LNCaP clone FGC (cell line): ENCODE data around the gene POC1A.

Source experiments
- DNase-seq: peaks from one replicate; pipeline ENCODE4 v3.0.0-alpha.2; 2011; ENCODE audit warnings: low read depth
- H3K4me3 ChIP-seq: 2 replicates; pipeline ENCODE4 v1.5.1; 2011; ENCODE audit warnings: mild to moderate bottlenecking, low read depth, low read length, control low read depth
- CTCF ChIP-seq: IDR thresholded peaks from 2 replicates; pipeline ENCODE4 v1.5.1; 2012; ENCODE audit warnings: mild to moderate bottlenecking; ENCODE audit not compliant: control insufficient read depth, insufficient read depth; ENCODE audit errors: extremely low read depth

POC1A gene

GRCh38 chr3:52150860-52151259 is 3.4 kb downstream of the POC1A start:
- no peak overlapping the region for H3K4me3 ChIP-seq
- DNase-seq = no peak
- no peak for TF ChIP-seq CTCF

GRCh38 chr3:52150357-52150756 is 3.9 kb downstream of the POC1A start:
- no peak for TF ChIP-seq CTCF
- no peak overlapping the region for H3K4me3 ChIP-seq
- no peak for DNase-seq

GRCh38 chr3:52149726-52150125 is 4.5 kb downstream of the POC1A start:
- TF ChIP-seq CTCF = no peak
- no peak for DNase-seq
- H3K4me3 ChIP-seq = no peak overlapping the region

- DNase-seq = no peak
- H3K4me3 ChIP-seq = no peak overlapping the region
- no peak for TF ChIP-seq CTCF
Measured at GRCh38 chr3:52149021-52149420, 5.2 kb downstream of the POC1A start.

GRCh38 chr3:52147804-52148203 is 6.4 kb downstream of the POC1A start:
- no peak for DNase-seq
- no peak overlapping the region for H3K4me3 ChIP-seq
- TF ChIP-seq CTCF = no peak

- H3K4me3 ChIP-seq = no peak overlapping the region
- TF ChIP-seq CTCF = no peak
- no peak for DNase-seq
Measured at GRCh38 chr3:52146811-52147210, 7.4 kb downstream of the POC1A start.

GRCh38 chr3:52146189-52146588 is 8.0 kb downstream of the POC1A start:
- H3K4me3 ChIP-seq = no peak overlapping the region
- TF ChIP-seq CTCF = no peak
- no peak for DNase-seq
